VCaP (cell line): Measurements from ENCODE around the gene ABCC4.
A peak's percentile ranks its signal among the peaks of the same experiment; 100 is the strongest.

Source experiments
- H3K27ac ChIP-seq: fragments of 450-650 bp; 2 replicates; pipeline ENCODE4 v1.5.1; 2017
- TF ChIP-seq, protein P1 (sequence below): fragments of 450-650 bp; conservative IDR thresholded peaks from 2 replicates; pipeline ENCODE4 v1.5.1; 2017; ENCODE audit warnings: mild to moderate bottlenecking, moderate library complexity

The ABCC4 gene

GRCh38 chr13:95044452-95045205 is 256.6 kb downstream of the ABCC4 start:
- TF ChIP-seq, protein P1, sequence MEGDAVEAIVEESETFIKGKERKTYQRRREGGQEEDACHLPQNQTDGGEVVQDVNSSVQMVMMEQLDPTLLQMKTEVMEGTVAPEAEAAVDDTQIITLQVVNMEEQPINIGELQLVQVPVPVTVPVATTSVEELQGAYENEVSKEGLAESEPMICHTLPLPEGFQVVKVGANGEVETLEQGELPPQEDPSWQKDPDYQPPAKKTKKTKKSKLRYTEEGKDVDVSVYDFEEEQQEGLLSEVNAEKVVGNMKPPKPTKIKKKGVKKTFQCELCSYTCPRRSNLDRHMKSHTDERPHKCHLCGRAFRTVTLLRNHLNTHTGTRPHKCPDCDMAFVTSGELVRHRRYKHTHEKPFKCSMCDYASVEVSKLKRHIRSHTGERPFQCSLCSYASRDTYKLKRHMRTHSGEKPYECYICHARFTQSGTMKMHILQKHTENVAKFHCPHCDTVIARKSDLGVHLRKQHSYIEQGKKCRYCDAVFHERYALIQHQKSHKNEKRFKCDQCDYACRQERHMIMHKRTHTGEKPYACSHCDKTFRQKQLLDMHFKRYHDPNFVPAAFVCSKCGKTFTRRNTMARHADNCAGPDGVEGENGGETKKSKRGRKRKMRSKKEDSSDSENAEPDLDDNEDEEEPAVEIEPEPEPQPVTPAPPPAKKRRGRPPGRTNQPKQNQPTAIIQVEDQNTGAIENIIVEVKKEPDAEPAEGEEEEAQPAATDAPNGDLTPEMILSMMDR: no peak
- peak overlapping the region; percentile 75 for H3K27ac ChIP-seq

DNA sequence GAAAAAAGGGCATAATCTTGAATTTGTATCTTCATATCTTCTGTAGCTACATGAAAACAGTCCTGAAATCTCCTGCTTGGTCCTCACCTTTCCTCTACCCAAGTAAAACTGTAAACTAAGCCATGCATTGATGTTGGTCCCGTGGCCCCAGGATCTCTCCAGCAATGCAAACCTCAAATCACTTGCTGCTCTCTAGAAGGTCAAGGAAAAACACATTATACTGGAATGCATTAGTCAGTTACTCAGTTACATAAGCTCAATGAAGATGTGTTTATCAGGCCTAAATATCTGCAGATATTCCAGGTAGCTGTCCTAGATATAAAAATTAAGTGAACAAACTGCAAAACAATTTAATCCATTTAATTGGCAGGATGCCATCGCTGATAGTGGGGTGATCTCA is 261.8 kb downstream of the ABCC4 start:
- no peak overlapping the region for H3K27ac ChIP-seq
- TF ChIP-seq, protein P1: no peak

GRCh38 chr13:95038949-95039348 is 262.3 kb downstream of the ABCC4 start:
- no peak overlapping the region for H3K27ac ChIP-seq
- TF ChIP-seq, protein P1: no peak

- H3K27ac ChIP-seq: peak overlapping the region; percentile 65
- TF ChIP-seq, protein P1: no peak
Measured at GRCh38 chr13:95035311-95036109, 265.7 kb downstream of the ABCC4 start.

- no peak overlapping the region for H3K27ac ChIP-seq
- TF ChIP-seq, protein P1: no peak
Measured at GRCh38 chr13:95033890-95034289, 267.4 kb downstream of the ABCC4 start.

DNA sequence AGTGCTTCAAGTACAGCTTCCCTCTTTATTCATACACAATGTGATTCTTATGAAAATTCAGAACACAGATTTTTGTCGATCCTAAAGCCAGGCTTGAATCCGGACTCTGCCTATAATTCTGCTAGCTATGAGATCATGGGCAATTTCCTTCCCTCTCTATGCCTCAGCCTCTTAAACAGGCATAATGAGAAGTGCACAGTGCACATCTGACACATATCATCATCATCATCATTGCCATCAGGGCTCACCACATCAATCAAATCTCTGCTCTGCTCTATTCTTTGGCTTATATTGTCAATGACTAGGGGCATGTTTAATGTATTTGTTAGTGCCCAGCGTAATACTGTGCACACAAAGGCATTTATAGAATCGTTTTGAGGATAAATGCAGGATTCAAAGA is 269.1 kb downstream of the ABCC4 start:
- TF ChIP-seq, protein P1: no peak
- no peak overlapping the region for H3K27ac ChIP-seq

DNA sequence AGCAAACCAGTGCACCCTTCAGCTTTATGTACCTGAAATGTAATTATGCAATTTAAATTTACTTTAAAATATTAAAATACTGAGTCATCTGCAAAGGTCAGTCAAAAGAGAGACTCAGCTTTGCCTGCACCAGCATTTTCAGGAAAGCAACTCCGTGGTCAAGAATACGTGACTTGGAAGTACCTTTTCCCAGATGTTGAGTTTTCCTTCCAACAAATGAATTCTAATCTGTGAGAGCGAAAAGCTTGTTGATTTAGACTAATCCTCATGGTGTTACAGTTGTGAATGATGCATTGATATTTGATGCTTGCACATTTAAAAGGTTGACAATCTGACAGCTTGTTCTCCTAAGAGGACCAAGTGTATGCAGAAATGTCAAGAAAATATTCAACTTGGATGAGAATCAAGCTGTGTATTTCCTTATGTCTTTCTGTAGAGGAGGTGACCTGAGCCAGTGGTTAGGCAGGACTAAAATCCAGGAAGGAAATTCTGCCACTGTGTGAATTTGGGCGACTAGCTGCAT is 270.4 kb downstream of the ABCC4 start:
- TF ChIP-seq, protein P1: no peak
- H3K27ac ChIP-seq: no peak overlapping the region
